H1 (cell line): Measurements from ENCODE around the gene NFX1. TPM values are rescaled to one million over a fixed set of nuclear protein-coding genes. Genes with fewer than 3 reads are reported as not detected.

Experiments used
- ASH2L ChIP-seq: fragments of 200-600, 300-600 bp; sonication (generic); IDR thresholded peaks from one replicate; pipeline ENCODE4 v1.7.1; 2017; ENCODE audit warnings: low read length
- CREB1 ChIP-seq: IDR thresholded peaks from 2 replicates; pipeline ENCODE4 v1.6.1; 2012; ENCODE audit warnings: inconsistent platforms
- EZH2 ChIP-seq: fragments of 200-600 bp; sonication (generic); IDR thresholded peaks from 2 replicates; pipeline ENCODE4 v1.7.1; 2012; ENCODE audit warnings: low read depth, mild to moderate bottlenecking, moderate library complexity, low read length, inconsistent platforms; ENCODE audit not compliant: severe bottlenecking
- KDM5A ChIP-seq: fragments of 200-600 bp; IDR thresholded peaks from 2 replicates; pipeline ENCODE4 v1.7.1; 2012; ENCODE audit warnings: mild to moderate bottlenecking, low read length, inconsistent platforms, mixed read lengths
- POLR2AphosphoS5 ChIP-seq: IDR thresholded peaks from 2 replicates; pipeline ENCODE4 v1.6.1; 2011; ENCODE audit warnings: low read depth, low read length
- RFX5 ChIP-seq: IDR thresholded peaks from 2 replicates; pipeline ENCODE4 v1.6.1; 2011; ENCODE audit warnings: low read depth, low read length, improper control_type of control experiment, borderline replicate concordance
- SUZ12 ChIP-seq: fragments of 200-600 bp; sonication (generic); IDR thresholded peaks from 2 replicates; pipeline ENCODE4 v1.6.1; 2012; ENCODE audit warnings: mild to moderate bottlenecking, inconsistent platforms, low read length, moderate library complexity, mixed read lengths
- TAF1 ChIP-seq: IDR thresholded peaks from 2 replicates; pipeline ENCODE4 v1.6.1; 2011; ENCODE audit warnings: mild to moderate bottlenecking, low read depth, low read length
- TCF12 ChIP-seq: IDR thresholded peaks from 2 replicates; pipeline ENCODE4 v1.6.1; 2011; ENCODE audit warnings: low read depth, mild to moderate bottlenecking, low read length
- TEAD4 ChIP-seq: IDR thresholded peaks from 2 replicates; pipeline ENCODE4 v1.6.1; 2012; ENCODE audit warnings: low read depth, low read length, inconsistent platforms, mixed read lengths
- YY1 ChIP-seq: IDR thresholded peaks from 2 replicates; pipeline ENCODE4 v1.6.1; 2011; ENCODE audit warnings: low read depth, mild to moderate bottlenecking, low read length
- polyA plus RNA-seq, 7 experiments: library from polyadenylated mRNA; depleted of rRNA in 3 of 7; stranded (reverse) in 5 of 7; unstranded in 2 of 7; fragments of >200 nt in 5 of 7; fragments of 200-250 nt in 2 of 7; gene quantifications; 1 replicate in 5 of 7; 2 replicates in 1 of 7; 4 replicates in 1 of 7; pipeline versions ENCODE4 v1.2.1 to v1.2.3, GENCODE V29; 2011 to 2013; ENCODE audit warnings: missing spikeins in 2 of 7, mixed read lengths in 2 of 7
- total RNA-seq: library from RNA; stranded (reverse); fragmentation: NEBNext Ultra II Directional; extraction: Animal tissue kit (Norgen Biotek cat#: 25700); gene quantifications from 2 replicates; pipeline ENCODE4 v1.2.1, GENCODE V29; 2021
- TF ChIP-seq, protein P1 (sequence below): fragments of 300-600 bp; sonication (generic); IDR thresholded peaks from 2 replicates; pipeline ENCODE4 v1.7.1; 2012; ENCODE audit warnings: low read length, moderate library complexity, mild to moderate bottlenecking, inconsistent platforms; ENCODE audit not compliant: insufficient replicate concordance
- TF ChIP-seq, protein P2 (sequence below): IDR thresholded peaks from 2 replicates; pipeline ENCODE4 v1.6.1; 2012; ENCODE audit warnings: inconsistent platforms

The NFX1 gene
- total and polyA plus RNA-seq, 2 of the 8 experiments (the other 6 are each of a cell fraction or from before 2014, with no cell fraction given), result 19.4 to 28.4 TPM

DNA sequence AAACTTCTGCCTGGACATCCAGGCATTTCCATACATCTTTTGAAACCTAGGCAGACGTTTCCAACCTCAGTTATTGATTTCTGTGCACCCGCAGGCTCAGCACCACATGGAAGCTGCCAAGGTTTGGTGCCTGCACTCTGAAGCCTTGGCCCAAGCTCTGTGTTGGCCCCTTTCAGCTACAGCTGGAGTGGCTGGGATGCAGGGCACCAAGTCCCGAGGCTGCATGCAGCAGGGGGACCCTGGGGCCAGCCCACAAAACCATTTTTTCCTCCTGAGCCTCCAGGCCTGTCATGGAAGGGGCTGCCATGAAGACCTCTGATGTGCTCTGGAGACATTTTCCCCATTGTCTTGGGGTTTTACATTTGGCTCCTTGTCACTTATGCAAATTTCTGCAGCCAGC, 49.9 kb downstream of the NFX1 start (continued):
- TF ChIP-seq, protein P1, sequence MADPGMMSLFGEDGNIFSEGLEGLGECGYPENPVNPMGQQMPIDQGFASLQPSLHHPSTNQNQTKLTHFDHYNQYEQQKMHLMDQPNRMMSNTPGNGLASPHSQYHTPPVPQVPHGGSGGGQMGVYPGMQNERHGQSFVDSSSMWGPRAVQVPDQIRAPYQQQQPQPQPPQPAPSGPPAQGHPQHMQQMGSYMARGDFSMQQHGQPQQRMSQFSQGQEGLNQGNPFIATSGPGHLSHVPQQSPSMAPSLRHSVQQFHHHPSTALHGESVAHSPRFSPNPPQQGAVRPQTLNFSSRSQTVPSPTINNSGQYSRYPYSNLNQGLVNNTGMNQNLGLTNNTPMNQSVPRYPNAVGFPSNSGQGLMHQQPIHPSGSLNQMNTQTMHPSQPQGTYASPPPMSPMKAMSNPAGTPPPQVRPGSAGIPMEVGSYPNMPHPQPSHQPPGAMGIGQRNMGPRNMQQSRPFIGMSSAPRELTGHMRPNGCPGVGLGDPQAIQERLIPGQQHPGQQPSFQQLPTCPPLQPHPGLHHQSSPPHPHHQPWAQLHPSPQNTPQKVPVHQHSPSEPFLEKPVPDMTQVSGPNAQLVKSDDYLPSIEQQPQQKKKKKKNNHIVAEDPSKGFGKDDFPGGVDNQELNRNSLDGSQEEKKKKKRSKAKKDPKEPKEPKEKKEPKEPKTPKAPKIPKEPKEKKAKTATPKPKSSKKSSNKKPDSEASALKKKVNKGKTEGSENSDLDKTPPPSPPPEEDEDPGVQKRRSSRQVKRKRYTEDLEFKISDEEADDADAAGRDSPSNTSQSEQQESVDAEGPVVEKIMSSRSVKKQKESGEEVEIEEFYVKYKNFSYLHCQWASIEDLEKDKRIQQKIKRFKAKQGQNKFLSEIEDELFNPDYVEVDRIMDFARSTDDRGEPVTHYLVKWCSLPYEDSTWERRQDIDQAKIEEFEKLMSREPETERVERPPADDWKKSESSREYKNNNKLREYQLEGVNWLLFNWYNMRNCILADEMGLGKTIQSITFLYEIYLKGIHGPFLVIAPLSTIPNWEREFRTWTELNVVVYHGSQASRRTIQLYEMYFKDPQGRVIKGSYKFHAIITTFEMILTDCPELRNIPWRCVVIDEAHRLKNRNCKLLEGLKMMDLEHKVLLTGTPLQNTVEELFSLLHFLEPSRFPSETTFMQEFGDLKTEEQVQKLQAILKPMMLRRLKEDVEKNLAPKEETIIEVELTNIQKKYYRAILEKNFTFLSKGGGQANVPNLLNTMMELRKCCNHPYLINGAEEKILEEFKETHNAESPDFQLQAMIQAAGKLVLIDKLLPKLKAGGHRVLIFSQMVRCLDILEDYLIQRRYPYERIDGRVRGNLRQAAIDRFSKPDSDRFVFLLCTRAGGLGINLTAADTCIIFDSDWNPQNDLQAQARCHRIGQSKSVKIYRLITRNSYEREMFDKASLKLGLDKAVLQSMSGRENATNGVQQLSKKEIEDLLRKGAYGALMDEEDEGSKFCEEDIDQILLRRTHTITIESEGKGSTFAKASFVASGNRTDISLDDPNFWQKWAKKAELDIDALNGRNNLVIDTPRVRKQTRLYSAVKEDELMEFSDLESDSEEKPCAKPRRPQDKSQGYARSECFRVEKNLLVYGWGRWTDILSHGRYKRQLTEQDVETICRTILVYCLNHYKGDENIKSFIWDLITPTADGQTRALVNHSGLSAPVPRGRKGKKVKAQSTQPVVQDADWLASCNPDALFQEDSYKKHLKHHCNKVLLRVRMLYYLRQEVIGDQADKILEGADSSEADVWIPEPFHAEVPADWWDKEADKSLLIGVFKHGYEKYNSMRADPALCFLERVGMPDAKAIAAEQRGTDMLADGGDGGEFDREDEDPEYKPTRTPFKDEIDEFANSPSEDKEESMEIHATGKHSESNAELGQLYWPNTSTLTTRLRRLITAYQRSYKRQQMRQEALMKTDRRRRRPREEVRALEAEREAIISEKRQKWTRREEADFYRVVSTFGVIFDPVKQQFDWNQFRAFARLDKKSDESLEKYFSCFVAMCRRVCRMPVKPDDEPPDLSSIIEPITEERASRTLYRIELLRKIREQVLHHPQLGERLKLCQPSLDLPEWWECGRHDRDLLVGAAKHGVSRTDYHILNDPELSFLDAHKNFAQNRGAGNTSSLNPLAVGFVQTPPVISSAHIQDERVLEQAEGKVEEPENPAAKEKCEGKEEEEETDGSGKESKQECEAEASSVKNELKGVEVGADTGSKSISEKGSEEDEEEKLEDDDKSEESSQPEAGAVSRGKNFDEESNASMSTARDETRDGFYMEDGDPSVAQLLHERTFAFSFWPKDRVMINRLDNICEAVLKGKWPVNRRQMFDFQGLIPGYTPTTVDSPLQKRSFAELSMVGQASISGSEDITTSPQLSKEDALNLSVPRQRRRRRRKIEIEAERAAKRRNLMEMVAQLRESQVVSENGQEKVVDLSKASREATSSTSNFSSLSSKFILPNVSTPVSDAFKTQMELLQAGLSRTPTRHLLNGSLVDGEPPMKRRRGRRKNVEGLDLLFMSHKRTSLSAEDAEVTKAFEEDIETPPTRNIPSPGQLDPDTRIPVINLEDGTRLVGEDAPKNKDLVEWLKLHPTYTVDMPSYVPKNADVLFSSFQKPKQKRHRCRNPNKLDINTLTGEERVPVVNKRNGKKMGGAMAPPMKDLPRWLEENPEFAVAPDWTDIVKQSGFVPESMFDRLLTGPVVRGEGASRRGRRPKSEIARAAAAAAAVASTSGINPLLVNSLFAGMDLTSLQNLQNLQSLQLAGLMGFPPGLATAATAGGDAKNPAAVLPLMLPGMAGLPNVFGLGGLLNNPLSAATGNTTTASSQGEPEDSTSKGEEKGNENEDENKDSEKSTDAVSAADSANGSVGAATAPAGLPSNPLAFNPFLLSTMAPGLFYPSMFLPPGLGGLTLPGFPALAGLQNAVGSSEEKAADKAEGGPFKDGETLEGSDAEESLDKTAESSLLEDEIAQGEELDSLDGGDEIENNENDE, result no peak
- no peak for TF ChIP-seq TEAD4
- TF ChIP-seq TCF12, result no peak
- TF ChIP-seq ASH2L, result no peak
- TF ChIP-seq POLR2AphosphoS5, result no peak
- TF ChIP-seq RFX5, result no peak
- no peak for TF ChIP-seq CREB1
- TF ChIP-seq, protein P2, sequence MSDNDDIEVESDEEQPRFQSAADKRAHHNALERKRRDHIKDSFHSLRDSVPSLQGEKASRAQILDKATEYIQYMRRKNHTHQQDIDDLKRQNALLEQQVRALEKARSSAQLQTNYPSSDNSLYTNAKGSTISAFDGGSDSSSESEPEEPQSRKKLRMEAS, result no peak
- TF ChIP-seq EZH2, result no peak
- no peak for TF ChIP-seq SUZ12
- no peak for TF ChIP-seq TAF1
- no peak for TF ChIP-seq YY1
- no peak for TF ChIP-seq KDM5A
